Erythroblast (primary cell): ENCODE results near the gene PMF1.

Source experiments
- DNase-seq, 2 experiments: peaks; one replicate each; lab custom pipeline; 2025; lab: John Stamatoyannopoulos, UW
- GATA1 ChIP-seq: IDR thresholded peaks from 2 replicates; pipeline ENCODE4 v1.6.1; 2011; ENCODE audit warnings: low read depth, mild to moderate bottlenecking, control low read depth, low read length, moderate library complexity
- POLR2A ChIP-seq: IDR thresholded peaks from 2 replicates; pipeline ENCODE4 v1.6.1; 2011; ENCODE audit warnings: mild to moderate bottlenecking, low read length

Gene PMF1

DNA sequence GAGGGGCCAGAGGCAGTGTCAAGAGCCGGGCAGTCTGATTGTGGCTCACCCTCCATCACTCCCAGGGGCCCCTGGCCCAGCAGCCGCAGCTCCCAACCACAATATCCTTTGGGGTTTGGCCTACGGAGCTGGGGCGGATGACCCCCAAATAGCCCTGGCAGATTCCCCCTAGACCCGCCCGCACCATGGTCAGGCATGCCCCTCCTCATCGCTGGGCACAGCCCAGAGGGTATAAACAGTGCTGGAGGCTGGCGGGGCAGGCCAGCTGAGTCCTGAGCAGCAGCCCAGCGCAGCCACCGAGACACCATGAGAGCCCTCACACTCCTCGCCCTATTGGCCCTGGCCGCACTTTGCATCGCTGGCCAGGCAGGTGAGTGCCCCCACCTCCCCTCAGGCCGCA lies 29.1 kb downstream of the PMF1 start, which contains the start of gene BGLAP:
Gene BGLAP, plus strand, starts transcription at position 259 of the 400 bp plus-strand sequence. Its CDS starts 48 bp downstream, at position 307.
- no peak for DNase-seq
- TF ChIP-seq POLR2A (no peak), GATA1 (no peak)

DNA sequence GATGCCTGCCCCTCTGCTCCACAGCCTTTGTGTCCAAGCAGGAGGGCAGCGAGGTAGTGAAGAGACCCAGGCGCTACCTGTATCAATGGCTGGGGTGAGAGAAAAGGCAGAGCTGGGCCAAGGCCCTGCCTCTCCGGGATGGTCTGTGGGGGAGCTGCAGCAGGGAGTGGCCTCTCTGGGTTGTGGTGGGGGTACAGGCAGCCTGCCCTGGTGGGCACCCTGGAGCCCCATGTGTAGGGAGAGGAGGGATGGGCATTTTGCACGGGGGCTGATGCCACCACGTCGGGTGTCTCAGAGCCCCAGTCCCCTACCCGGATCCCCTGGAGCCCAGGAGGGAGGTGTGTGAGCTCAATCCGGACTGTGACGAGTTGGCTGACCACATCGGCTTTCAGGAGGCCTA lies 29.9 kb downstream of the PMF1 start:
- no peak for DNase-seq
- no peak for TF ChIP-seq GATA1
- no peak for TF ChIP-seq POLR2A

DNA sequence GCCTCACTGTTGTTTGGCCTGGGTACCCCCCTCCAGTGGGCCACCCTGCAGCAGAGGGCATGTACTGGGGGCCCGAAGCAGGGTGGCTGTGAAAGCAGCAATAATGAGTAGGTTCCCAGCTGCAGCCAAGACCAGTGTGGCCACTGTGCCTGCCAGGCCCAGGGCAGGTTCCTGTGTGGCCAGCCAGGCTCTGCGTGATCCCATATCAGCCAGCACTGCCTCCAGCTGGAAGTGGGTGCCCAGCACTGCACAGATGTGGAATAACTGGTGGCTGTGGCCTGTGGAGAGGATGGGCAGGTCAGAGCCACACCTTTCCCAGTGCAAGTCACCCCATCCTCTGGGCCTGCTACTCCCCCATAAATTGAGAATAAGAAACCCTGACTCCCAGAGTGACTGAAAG lies 31.3 kb downstream of the PMF1 start:
- TF ChIP-seq POLR2A (no peak), GATA1 (no peak)

DNA sequence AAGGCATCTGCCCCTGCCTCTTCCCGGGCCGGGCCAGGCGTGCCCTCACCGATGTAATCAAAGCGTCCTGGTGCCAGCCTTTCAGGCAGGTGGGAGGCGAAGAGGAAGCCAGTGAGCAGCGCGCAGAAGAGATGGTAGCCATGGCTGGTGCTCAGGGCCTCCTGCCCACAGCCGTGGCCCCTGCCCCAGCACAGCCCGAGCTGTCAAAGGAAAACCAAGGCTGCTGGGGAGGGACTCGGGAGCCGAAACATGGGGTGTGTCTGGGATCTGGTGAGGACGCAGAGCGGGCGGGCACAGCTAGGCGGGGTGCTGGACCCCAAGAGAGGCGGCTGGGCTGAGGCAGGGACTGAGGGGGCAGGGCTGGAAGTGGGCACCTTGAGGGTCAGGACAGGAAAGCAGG lies 31.9 kb downstream of the PMF1 start:
- no peak for DNase-seq
- TF ChIP-seq GATA1 (no peak), POLR2A (no peak)

More for the DNA sequence above, 31.3 kb downstream of the PMF1 start:
- no peak for DNase-seq

DNA sequence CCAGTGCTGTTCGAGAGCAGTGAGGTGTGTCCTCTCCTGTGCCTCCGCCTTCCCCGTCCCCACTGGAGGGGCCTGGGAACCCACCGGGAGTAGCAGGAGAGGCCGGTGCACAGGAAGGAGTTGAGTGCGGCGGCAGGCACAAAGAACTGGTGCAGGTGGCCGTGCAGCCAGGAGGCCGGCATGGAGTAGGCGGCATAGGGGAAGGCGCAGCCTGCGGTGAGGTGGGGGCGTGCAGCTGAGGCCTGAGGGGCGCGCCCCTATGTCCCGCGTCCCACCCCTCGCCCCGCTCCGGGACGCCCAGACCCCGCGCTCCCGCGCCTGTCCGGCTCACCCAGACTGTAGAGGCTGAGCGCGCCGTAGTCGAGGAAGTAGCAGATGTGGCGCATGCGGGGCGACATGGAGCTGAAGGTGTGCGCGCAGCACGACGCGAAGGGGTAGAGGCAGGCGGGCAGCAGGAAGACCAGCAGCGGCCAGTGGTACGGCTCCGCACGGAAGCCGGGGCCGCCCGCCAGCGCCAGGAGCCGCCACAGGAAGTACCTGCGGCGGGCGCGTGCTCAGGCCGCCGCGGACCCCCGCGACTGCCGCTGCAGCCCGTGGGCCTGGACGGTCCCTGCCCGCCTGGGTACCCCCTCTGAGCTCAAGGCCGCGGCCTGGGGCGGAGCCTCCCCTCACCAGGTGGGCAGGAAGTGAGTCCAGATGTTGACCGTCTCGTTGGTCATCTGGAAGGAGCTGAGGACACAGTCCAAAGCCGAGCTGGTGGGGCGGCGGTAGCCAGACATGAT lies 32.8 kb downstream of the PMF1 start:
- peak; percentile 32 to 45 for DNase-seq
- TF ChIP-seq POLR2A (no peak), GATA1 (no peak)

DNA sequence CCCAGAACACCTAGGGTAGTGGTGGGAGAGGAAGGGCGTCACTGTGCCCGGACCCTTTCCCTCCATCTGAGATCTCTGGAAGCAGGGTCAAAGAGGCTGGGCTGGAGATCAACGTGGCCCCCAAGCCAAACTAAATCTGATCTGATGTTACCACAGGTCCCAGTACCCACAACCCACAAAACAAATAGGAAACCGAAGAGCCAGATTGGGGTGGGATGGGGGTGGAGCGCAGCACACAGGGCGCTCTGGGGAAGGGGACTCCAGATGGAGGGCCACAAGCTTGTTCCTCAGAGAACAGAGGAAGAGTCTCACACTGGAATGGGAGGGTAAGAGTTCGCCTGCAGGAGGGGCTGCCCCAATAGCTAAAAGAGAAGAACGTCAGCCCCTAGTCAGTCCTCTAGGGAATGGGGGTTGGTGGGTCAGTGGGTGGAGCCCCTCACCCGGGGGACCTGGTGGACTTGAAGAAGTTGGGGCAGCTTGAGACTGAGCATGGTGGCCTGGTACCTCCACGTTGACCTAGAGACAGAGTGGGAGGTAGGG lies 33.5 kb downstream of the PMF1 start:
- no peak for TF ChIP-seq GATA1
- no peak for DNase-seq

DNA sequence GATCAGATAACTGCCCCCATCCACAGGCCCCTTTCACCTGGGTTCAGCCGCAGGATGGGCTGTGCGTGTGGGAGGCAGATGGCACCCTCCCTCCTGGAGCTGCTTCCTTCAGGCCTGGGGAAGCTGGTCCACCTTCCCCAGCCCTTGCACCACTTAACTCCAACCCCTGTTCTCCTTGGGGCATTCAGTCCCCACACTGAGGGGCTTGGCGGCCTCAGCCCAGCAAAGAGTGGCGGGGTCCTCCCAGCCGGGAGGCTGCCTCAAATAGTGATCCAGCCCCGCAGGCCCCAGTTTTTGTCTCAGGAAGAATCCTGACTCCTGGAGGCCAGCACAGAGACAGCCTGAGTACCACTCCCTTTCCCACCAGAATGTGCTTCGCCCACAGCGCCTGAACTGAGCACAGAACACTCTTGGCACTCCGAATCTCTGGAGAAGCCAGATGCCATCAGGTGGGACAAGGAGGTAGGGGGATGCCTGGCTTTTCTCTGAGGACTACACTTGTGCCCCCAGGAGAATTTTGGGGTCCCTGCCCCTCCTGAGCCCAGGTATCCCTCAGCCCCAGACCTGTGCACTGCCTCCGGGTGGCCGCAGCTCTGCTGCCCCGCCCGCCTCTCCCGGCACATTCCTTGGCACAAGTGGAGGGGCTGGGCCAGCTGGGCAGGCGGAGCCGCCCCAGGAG lies 34.1 kb downstream of the PMF1 start:
- no peak for DNase-seq
- no peak for TF ChIP-seq GATA1
- no peak for TF ChIP-seq POLR2A

DNA sequence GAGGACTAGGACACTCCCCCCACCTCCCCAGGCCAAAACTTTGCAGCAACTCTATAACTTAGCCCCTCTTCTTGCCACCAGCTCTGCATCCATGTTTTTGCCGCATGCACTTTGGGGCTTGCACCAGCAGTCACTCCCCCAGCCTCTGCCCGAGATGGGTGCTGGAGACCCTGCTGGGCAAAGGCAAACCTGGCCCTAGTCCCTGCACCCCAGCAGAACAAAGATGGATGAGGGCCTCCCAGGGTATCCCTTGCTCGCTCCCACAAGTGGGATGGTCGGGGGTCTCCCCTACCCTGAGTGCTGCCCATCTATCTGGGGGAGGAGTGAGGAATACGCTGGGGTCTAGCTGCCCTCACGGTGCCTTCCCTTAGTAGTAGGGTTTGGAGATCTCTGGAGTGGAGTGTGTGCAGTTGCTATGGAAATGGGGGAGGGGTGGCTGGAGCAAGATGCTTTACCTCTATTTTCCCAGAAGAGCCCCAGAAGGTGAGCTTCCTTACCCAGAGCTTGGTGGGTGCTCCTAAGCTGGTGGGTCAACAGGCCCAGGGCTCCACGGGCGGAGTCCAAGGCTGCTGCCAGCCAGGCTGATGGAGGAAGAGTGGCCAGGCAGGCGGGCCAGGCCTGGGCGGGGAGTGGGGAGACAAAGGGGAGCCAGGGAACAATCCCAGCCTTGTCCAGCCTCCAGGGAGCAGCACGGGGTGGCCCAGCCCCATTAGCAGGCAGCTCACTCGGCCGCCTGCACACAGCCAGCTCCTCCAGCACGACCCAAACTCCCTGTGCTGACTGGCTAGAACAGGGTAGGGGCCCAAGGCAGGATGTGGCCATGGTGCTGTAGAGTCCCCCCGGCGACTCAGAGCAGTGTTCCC lies 34.9 kb downstream of the PMF1 start, which contains the start of gene PAQR6:
Gene PAQR6, minus strand, starts transcription at position 597 of the 863 bp plus-strand sequence. CDS start 1,325 bp downstream, outside the sequence.
- no peak for DNase-seq

DNA sequence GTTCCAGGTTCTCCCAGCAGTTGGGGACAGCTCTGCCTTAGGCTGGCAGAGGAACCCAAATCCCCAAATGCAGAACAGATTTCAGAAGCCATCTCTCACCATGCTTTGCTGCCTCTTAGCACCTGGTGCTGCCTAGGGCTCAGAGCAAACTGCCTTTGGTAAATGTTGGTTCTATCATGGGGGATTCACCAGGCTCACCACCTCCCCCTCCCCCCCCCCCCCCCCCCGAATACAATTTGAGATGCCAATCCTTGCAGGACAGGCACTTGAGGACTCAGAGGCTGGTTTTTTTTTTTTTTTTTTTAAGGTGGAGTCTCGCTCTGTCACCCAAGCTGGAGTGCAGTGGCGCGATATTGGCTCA lies 35.5 kb downstream of the PMF1 start:
- DNase-seq, result no peak
- TF ChIP-seq GATA1 (no peak), POLR2A (no peak)

More for the DNA sequence above, 34.9 kb downstream of the PMF1 start, which contains the start of gene PAQR6:
- TF ChIP-seq GATA1 (no peak), POLR2A (no peak)

DNA sequence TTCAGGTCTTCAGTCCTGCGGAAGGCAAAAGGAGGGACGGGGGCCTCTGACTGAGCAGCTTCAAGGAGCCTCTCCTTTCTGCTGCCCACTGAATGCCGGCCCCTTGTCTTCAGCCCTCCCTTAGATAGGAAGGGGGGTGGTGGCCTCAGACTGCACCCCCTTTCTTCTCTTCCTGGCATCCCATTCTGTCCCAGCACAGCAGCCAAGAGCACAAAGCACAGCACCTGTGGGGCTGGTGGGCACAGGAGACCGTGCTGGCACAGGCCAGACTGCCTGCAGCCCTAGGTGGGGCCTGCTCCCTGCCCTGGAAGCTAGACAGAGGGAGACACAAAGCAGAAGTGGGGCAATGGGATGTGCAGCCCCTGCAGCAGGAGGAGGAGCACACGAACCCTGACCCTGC lies 36.8 kb downstream of the PMF1 start:
- no peak for DNase-seq
- TF ChIP-seq GATA1 (no peak), POLR2A (no peak)

DNA sequence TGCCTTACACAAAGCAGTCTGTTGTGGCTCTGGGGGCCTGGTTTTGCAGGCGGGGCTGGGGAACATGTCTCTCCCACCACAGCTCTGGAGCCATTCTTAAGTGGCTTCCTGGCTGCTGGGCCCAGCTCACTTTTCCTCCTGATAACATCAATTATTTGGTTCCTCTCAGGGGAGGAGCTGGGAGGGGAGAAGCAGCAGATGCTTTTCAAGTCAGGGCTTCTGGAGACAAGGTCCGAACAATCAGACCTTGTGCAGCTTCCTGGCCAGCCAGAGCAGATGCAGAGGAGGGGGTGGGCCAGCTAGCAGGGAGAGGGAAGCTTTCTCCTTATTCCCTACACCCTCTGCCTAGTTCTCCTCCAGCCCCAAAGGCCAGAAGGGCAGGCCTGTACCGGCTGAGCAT lies 38.7 kb downstream of the PMF1 start:
- no peak for DNase-seq
- TF ChIP-seq POLR2A (no peak), GATA1 (no peak)

DNA sequence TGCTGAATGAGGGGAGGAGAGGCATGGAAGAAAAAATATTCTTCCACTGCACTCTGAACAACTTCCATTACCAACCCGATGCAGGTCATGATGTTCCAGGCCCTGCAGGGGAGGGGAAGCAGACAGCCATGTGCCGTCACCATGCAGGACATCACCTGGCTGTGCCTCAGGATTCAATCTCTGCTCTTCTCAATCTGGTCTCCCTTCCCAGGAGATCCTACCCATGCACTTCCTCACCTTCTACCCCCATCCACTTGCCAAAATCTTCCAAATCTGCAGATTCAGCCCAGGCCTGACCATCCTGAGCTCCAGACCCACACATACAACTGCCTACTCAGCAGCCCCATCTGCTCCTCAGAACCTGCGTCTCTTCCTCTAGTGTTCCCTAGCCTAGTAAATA lies 40.8 kb downstream of the PMF1 start:
- no peak for TF ChIP-seq GATA1
- TF ChIP-seq POLR2A, result no peak
- DNase-seq, result no peak

DNA sequence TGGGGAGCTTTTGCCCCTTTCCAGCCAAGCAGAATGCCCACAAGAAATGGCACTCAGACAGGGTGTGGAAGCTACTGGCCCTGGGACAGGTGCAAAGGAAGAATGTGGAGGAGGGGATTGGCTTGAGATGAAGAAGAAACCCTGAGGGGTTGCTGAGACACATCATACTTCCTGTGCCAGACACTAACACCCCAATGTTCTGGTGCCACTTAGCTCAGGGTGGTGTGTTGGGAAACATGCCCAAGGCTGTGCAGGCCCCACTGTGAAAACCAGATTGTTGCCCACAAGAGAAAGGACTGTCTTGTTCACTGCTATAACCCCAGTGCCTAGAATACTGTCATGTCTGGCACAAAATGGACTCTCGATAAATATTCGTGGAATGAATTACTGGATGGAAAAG lies 44.9 kb downstream of the PMF1 start:
- TF ChIP-seq GATA1, result no peak
- no peak for TF ChIP-seq POLR2A
- no peak for DNase-seq

DNA sequence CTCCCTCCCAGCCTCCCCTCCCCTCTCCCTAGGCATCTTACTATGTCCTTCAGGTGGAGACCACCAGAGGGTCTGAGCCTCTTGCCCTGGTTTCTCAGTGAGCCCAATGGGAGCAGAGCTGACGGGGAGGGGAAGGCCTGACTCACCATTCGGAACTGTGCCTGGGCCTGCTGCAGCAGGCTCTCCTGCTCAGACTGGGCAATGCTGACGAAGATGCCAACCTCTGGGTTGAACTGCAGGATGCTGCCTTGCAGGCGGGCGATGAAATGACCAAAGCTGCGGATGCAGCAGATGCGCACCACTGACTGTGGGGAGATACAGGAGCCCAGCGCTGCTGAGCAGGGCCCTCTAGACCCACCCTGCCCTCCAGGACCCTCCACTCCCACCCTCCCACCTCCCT lies 46.1 kb downstream of the PMF1 start:
- no peak for DNase-seq
- TF ChIP-seq POLR2A (no peak), GATA1 (no peak)
